ENCODE data around the gene FCHSD2.
A peak's percentile ranks its signal among the peaks of the same experiment; 100 is the strongest.

The FCHSD2 gene

GRCh38 chr11:72959998-72960731 lies 182.0 kb downstream of the FCHSD2 start:
- DNase-seq: no peak

DNA sequence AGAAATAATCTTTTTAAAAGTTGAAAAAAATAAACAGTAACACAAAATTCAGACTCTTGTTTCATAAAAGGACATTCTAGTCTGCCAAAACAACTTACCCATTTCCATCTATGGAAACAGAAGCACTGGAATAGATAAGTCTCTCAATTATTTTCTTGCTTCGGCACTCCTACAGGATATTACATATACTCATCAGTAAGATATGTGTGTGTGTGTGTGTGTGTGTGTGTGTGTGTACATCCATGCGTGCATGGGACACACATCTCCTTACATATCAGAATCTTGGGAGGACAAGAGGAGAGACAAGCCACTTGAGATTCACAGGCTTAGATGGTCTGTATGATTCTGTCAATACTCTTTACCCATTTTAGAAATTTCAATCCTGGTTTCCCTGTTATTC lies 183.3 kb downstream of the FCHSD2 start:
- no peak for DNase-seq

- DNase-seq: no peak
These were observed 186.7 kb downstream of the FCHSD2 start for GRCh38 chr11:72955466-72955865.

DNA sequence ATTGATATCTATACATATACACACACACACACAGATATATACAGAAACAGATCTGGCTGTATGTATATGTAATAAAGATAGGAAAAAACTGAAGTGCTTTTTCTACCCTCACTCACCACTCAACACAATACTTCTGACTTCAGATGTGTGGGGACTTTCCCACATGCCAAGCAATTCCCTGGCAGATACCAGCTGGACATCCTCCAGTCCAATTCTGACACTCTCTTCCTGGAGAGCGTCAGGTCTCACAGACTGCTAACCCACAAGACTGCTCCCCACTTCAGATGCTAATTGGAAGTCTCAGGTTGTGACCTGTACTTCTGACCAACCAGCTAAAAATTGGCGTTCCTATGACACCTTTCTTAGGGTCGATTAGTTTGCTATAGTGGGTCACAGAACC lies 187.3 kb downstream of the FCHSD2 start:
- peak; percentile 47 for DNase-seq

DNA sequence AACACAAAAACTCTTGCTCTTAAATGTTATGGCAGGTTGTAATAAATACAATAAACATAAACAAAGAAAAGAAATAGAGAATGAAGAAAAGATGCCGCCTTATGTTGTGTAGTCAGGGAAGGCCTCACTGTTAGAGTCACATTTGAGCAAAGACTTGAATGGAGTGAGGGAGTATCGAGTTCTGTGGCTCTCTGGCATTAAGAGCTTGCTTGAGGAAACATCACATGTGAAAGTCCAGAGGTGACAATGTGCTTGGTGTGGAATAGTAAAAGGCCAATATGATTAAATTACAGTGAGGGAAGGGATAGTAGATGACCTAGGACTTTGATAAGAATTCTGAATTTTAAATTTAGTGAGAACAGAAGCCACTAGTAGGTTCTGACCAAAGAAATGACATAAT lies 188.5 kb downstream of the FCHSD2 start:
- no peak for DNase-seq

DNA sequence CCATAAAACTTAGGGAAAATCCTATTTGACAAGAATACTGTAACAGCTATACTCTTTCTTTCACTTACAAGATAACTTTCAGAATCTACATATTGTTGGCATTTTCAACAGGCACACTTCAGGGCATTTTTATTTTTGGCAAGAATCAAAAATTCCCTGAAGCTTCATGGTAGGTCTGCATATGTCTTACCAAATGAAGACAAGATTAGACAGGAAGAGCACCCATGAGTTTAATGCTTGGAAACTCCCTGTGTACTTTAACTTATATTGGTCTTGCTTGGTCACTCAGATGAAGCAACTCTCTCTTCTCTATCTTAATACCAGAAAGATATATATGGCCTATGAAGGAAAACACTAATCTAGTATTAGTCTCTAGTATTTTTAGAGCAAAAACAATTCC lies 190.2 kb downstream of the FCHSD2 start:
- no peak for DNase-seq

GRCh38 chr11:72951193-72951592 lies 190.9 kb downstream of the FCHSD2 start:
- DNase-seq: no peak

DNA sequence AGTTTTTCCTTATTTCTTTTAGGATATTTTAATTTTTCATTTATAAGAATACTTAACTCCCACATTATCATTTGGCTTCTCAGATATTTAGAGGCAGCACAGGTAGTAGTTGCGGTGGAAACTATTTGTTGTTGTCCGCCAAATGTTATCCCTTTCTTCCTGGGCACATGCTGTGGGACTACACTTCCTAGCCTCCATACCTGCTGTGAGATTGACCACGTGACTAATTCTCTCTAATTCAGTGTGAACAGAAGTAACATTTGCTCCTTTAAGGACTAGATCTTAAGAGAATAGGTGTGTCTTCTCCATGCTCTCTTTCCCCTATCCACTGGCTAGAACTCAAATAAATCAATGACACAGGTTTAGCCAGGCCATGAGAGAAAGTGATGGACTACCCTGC lies 191.4 kb downstream of the FCHSD2 start:
- DNase-seq: no peak

DNA sequence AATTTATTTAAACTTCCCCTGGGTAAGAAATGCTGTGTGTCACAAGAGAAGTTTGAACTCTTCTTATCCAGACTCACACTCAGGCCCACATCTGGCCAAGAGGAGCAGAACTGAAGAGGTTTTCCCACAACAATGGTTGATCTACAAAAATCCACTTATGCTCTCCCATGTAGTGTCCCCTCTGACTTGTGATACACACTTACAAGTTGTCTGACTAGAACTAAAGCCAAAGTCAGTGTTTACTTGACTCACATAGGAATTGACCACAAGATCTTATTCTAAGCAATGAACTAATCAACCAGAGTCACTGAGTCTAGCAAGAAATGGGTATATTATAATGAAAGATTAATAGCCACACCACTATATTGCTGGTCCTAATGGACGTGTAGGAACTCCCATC lies 194.9 kb downstream of the FCHSD2 start:
- no peak for DNase-seq

- no peak for DNase-seq
These were observed 198.5 kb downstream of the FCHSD2 start for GRCh38 chr11:72943664-72944063.

- no peak for DNase-seq
These were observed 201.7 kb downstream of the FCHSD2 start for GRCh38 chr11:72940417-72940816.

DNA sequence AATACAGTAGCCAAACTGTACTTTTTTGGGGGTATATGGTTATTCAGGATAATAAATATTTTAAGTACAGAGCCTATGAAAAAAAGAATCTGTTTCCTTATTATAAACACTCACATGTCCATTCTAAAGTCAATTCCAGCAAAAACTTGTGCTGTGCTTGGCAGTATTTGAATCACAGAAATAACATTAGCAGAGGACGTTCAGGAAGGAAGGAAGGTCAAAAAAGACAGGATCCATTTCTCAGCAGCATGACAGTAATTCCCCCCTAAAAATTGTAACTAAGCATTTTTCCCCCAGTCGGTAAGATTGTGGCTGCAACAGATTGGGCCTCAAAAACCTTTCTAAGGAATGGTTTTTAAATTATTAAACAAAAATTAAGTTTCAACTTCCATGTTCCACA lies 203.1 kb downstream of the FCHSD2 start:
- DNase-seq: no peak

DNA sequence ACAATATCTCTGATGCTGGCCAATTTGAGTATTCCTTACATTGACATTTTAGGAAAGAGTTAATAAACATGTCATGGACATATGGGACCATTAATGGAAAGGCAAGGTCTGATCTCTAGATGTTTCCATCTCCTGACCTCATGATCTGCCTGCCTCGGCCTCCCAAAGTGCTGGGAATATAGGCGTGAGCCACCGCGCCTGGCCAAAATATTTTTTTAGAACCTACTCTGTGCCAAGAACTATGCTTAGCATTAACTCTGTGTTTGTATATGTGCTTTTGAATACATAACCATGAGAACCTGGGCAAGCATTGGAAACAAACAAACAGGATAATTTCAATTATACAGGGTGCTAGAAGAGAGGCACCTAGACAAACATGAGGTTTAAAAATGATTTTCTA lies 204.7 kb downstream of the FCHSD2 start:
- DNase-seq: no peak

- DNase-seq: no peak
These were observed 206.4 kb downstream of the FCHSD2 start for GRCh38 chr11:72935700-72936099.

DNA sequence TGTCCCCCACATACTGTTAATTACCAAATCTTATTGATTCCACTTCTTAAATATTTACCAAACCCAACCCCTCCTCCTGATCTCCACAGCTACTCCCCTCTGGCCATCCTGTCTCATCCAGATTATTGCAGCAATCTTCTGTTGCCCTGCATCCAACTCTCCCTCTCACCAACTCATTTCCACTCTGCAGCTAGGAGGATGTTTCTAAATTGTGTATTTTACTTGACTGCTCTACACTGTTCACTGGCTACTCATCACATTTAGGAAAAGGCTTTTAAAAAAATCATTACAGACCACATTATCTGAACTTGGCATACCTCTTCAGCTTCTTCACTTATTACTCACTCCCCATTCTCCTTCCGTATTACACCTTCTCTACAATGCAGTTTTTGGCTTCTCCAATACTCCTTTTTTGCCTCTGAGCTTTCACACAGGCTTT lies 210.0 kb downstream of the FCHSD2 start:
- no peak for DNase-seq

DNA sequence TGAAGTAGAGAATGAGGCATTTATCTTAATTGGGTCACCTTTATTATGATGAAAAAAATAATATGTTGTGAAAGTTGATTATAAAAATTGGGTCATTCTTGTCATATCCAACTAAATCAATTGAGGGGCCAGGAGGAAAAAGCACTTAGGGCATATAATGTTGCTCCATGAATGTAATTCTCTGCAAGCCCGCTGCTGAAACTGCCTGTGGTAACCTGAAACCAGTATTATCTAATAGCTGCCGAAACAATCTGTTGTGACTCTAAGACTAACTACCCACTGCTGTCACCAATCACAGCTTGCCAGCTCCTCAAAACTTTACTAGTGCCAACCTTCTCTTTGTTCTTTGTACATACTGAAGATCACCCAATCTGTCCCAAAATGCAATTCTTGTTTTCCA lies 212.1 kb downstream of the FCHSD2 start:
- no peak for DNase-seq

GRCh38 chr11:72929256-72929655 lies 212.9 kb downstream of the FCHSD2 start:
- DNase-seq: no peak

DNA sequence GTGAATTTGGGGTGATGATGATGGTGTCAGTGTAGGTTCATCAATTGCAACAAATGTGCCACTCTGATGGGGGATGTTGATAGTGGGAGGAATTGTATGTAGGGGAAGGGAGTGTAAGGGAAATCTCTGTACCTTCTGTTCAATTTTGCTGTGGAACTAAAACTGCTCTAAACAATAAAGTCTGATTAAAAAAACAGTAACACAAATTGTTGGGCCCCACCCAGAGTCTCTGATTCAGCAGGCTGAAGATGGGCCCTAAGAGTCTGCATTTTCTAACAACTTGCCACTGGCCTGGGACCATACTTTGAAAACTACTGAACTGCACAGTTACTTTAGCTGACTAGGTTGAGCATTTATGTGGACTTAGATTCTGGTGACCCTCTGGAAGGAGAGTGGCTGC lies 214.7 kb downstream of the FCHSD2 start:
- DNase-seq: no peak

GRCh38 chr11:72926076-72926475 lies 216.0 kb downstream of the FCHSD2 start:
- no peak for DNase-seq

GRCh38 chr11:72925656-72926055 lies 216.5 kb downstream of the FCHSD2 start:
- no peak for DNase-seq

DNA sequence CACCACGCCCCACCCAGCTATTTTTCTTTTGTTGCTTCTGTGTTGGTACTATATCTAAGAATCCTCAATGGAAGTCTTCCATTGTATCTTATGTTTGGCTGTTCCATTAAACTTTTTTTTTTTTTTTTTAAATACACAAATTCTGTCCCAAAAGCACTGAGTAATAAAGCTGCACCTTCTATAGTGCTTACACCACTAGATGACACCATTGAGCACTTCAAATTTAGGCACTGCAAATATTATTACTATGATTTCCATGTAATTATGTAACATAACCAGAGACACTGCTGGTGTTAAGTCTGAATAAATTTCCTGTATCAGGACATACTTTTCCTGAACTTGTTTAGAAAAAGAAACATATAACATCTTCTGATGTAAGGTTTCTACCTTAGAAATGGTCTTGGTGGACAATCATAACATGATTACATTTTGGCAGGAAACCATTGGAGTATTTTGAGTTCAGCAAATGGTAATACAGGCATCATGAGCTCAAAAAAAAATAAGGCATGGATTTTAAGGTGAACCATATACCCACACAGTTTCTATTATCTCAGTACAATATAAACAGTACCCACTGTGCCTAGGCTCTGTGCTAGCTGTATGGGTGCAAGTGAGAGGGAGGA lies 217.4 kb downstream of the FCHSD2 start:
- no peak for DNase-seq

- no peak for DNase-seq
These were observed 220.9 kb downstream of the FCHSD2 start for GRCh38 chr11:72921028-72921716.

DNA sequence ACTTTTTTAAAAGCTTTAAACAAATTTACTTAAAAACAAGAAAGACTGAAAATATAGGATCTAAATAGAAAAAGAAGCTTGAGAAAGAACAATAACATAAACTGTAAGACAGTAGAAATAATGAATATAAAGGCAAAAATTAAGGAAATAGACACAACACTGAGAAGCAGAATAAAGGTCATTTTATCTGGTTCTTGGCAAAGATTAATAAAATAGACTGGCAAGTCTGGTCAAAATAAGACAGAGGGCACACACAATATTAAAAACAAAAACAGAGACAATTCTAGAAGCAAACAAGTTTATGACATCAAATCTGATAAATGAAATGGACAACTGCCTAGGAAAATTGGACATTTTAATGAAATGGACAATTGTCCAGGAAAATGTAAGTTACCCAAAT lies 222.1 kb downstream of the FCHSD2 start:
- DNase-seq: no peak

GRCh38 chr11:72918851-72919250 lies 223.3 kb downstream of the FCHSD2 start:
- DNase-seq: no peak

Measured in NCI-H2029 (cell line).